ENCODE data around the gene P2RX4.
A peak's percentile ranks its signal among the peaks of the same experiment; 100 is the strongest.

P2RX4 gene

DNA sequence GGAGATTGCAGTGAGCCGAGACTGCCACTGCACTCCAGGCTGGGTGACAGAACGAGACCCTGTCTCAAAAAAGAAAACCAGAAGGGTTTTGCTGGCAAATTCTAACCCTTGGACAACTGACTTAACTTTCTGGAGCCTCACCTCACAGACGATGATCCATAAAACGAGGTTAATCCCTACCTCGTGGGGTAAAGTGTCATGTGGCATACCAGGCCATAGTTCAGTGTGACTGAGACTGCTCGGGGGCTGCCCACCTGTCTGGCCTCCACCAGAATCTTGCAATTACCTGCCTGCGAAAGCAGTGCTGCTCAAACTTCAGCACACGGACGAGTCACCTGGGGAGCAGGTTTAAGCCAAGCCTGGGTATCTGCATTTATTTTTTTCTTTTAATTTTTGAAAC, 26.8 kb downstream of the P2RX4 start:
- no peak for DNase-seq (ENCODE audit: low read depth)
- no peak overlapping the region for H3K4me3 ChIP-seq (ENCODE audit: low read length)
- no peaks in the 10 kb centered on the region for H3K27me3 ChIP-seq (replicated peaks; ENCODE audit: control insufficient read depth, insufficient read depth, low read length)
- peaks cover 14% of the 10 kb centered on the region for H3K4me1 ChIP-seq (ENCODE audit: control insufficient read depth, insufficient read depth, low read length)
- peaks cover 43% of the 10 kb centered on the region for H3K36me3 ChIP-seq (ENCODE audit: control insufficient read depth, insufficient read depth, low read length, severe bottlenecking)
- no peak overlapping the region for H3K9ac ChIP-seq (ENCODE audit: low read length)
- no peaks in the 10 kb centered on the region for H3K9me3 ChIP-seq (ENCODE audit: control insufficient read depth, low read length)

- no peak for DNase-seq (ENCODE audit: low read depth)
- no peaks in the 10 kb centered on the region for H3K9me3 ChIP-seq (ENCODE audit: control insufficient read depth, low read length)
- no peak overlapping the region for H3K9ac ChIP-seq (ENCODE audit: low read length)
- H3K4me3 ChIP-seq (ENCODE audit: low read length): no peak overlapping the region
- H3K27me3 ChIP-seq (replicated peaks; ENCODE audit: control insufficient read depth, insufficient read depth, low read length): no peaks in the 10 kb centered on the region
- peaks cover 43% of the 10 kb centered on the region for H3K36me3 ChIP-seq (ENCODE audit: control insufficient read depth, insufficient read depth, low read length, severe bottlenecking)
- peaks cover 14% of the 10 kb centered on the region for H3K4me1 ChIP-seq (ENCODE audit: control insufficient read depth, insufficient read depth, low read length)
Observed at GRCh38 chr12:121237415-121237814, 27.5 kb downstream of the P2RX4 start.

- H3K4me1 ChIP-seq (ENCODE audit: control insufficient read depth, insufficient read depth, low read length): peaks cover 14% of the 10 kb centered on the region
- no peak overlapping the region for H3K9ac ChIP-seq (ENCODE audit: low read length)
- H3K4me3 ChIP-seq (ENCODE audit: low read length): no peak overlapping the region
- no peak for DNase-seq (ENCODE audit: low read depth)
- H3K27me3 ChIP-seq (replicated peaks; ENCODE audit: control insufficient read depth, insufficient read depth, low read length): no peaks in the 10 kb centered on the region
- H3K9me3 ChIP-seq (ENCODE audit: control insufficient read depth, low read length): no peaks in the 10 kb centered on the region
- H3K36me3 ChIP-seq (ENCODE audit: control insufficient read depth, insufficient read depth, low read length, severe bottlenecking): peaks cover 41% of the 10 kb centered on the region
Observed at GRCh38 chr12:121238086-121238485, 28.2 kb downstream of the P2RX4 start.

DNA sequence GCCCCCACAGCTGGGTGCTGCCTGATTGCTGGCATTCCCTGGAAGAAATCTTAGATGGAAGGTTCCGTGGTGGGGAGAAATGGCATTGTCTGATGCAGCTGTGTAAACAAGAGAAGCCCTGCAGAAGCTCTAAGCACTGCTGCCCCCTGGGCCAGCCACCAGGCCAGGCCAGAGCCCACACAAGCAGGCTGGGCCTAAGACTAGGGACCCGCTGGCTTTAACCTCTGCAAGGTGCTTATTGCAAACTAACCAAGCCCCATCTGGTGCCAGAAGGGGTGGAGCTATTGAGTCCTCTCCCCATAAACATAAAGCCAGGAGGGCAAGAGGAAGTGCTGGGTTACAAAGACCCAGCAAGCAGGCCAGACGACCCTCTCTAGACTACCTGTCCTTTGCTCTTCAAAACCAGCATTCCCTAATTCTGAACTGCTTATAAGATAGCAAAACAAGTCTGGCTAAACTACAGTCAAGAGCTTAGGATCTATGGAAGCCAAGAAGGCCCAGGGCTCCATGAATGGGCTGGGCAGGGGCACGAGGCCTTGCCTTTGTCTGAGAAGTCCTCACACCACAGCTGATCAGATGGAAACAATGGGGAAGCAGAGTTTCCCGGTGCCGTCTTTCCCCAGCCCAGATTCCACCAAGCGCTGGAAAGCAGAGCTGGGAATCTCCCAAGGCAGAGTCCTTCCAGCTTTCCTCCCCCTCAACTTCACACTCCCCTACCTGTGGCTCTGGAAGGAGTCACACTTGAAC, 28.8 kb downstream of the P2RX4 start:
- no peaks in the 10 kb centered on the region for H3K9me3 ChIP-seq (ENCODE audit: control insufficient read depth, low read length)
- H3K36me3 ChIP-seq (ENCODE audit: control insufficient read depth, insufficient read depth, low read length, severe bottlenecking): peaks cover 43% of the 10 kb centered on the region
- no peak overlapping the region for H3K4me3 ChIP-seq (ENCODE audit: low read length)
- H3K27me3 ChIP-seq (replicated peaks; ENCODE audit: control insufficient read depth, insufficient read depth, low read length): no peaks in the 10 kb centered on the region
- peaks cover 14% of the 10 kb centered on the region for H3K4me1 ChIP-seq (ENCODE audit: control insufficient read depth, insufficient read depth, low read length)
- DNase-seq (ENCODE audit: low read depth): no peak
- H3K9ac ChIP-seq (ENCODE audit: low read length): no peak overlapping the region

- Histone ChIP-seq H3K9me3 (ENCODE audit: control insufficient read depth, low read length) (no peaks in the 10 kb centered on the region), H3K36me3 (ENCODE audit: control insufficient read depth, insufficient read depth, low read length, severe bottlenecking) (peaks cover 50% of the 10 kb centered on the region), H3K9ac (ENCODE audit: low read length) (no peak overlapping the region), H3K4me3 (ENCODE audit: low read length) (no peak overlapping the region), H3K27me3 (replicated peaks; ENCODE audit: control insufficient read depth, insufficient read depth, low read length) (no peaks in the 10 kb centered on the region), H3K4me1 (ENCODE audit: control insufficient read depth, insufficient read depth, low read length) (peaks cover 14% of the 10 kb centered on the region)
- no peak for DNase-seq (ENCODE audit: low read depth)
Observed at GRCh38 chr12:121239351-121240061, 29.6 kb downstream of the P2RX4 start.

- Histone ChIP-seq H3K4me1 (ENCODE audit: control insufficient read depth, insufficient read depth, low read length) (peaks cover 14% of the 10 kb centered on the region), H3K27me3 (replicated peaks; ENCODE audit: control insufficient read depth, insufficient read depth, low read length) (no peaks in the 10 kb centered on the region), H3K4me3 (ENCODE audit: low read length) (no peak overlapping the region), H3K9ac (ENCODE audit: low read length) (no peak overlapping the region), H3K9me3 (ENCODE audit: control insufficient read depth, low read length) (no peaks in the 10 kb centered on the region), H3K36me3 (ENCODE audit: control insufficient read depth, insufficient read depth, low read length, severe bottlenecking) (peaks cover 56% of the 10 kb centered on the region)
- no peak for DNase-seq (ENCODE audit: low read depth)
Observed at GRCh38 chr12:121240062-121240420, 30.1 kb downstream of the P2RX4 start.

DNA sequence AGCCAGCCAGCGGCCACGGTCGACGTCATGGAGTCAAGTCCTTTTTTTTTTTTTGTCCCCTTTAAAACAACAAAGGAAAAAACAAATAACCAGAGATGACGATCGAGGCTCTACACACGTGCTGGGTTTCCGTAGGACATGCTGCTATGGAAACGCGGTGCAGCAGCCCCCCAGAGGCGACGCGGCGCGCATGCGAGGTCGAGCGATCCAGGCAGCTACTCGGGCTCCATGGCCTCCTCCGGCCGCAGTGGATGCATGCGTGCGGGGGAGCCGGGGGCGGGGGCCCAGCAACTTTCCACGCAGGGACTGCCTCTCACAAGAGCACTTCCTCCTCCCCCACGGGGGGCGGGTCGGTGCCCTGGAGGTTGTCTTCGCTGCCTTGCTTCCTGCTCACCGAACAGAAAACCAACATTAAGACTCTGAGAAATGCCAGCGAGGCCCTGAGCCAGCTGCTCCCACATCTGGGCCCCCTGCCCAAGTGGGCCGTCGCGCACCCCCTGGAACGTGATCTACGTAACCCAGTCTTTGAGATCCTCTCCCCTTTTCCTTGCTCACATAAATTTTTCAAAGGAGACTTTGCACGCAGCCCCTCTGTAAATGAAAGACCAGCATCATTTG, 30.7 kb downstream of the P2RX4 start:
- peak; percentile 31 for DNase-seq (ENCODE audit: low read depth)
- no peak overlapping the region for H3K9ac ChIP-seq (ENCODE audit: low read length)
- peaks cover 59% of the 10 kb centered on the region for H3K36me3 ChIP-seq (ENCODE audit: control insufficient read depth, insufficient read depth, low read length, severe bottlenecking)
- no peaks in the 10 kb centered on the region for H3K27me3 ChIP-seq (replicated peaks; ENCODE audit: control insufficient read depth, insufficient read depth, low read length)
- H3K9me3 ChIP-seq (ENCODE audit: control insufficient read depth, low read length): no peaks in the 10 kb centered on the region
- no peak overlapping the region for H3K4me3 ChIP-seq (ENCODE audit: low read length)
- peaks cover 14% of the 10 kb centered on the region for H3K4me1 ChIP-seq (ENCODE audit: control insufficient read depth, insufficient read depth, low read length)

GRCh38 chr12:121241156-121241970, 31.4 kb downstream of the P2RX4 start:
- H3K4me3 ChIP-seq (ENCODE audit: low read length): no peak overlapping the region
- H3K9me3 ChIP-seq (ENCODE audit: control insufficient read depth, low read length): no peaks in the 10 kb centered on the region
- no peak overlapping the region for H3K9ac ChIP-seq (ENCODE audit: low read length)
- H3K36me3 ChIP-seq (ENCODE audit: control insufficient read depth, insufficient read depth, low read length, severe bottlenecking): peaks cover 56% of the 10 kb centered on the region
- no peak for DNase-seq (ENCODE audit: low read depth)
- peaks cover 14% of the 10 kb centered on the region for H3K4me1 ChIP-seq (ENCODE audit: control insufficient read depth, insufficient read depth, low read length)
- H3K27me3 ChIP-seq (replicated peaks; ENCODE audit: control insufficient read depth, insufficient read depth, low read length): no peaks in the 10 kb centered on the region

DNA sequence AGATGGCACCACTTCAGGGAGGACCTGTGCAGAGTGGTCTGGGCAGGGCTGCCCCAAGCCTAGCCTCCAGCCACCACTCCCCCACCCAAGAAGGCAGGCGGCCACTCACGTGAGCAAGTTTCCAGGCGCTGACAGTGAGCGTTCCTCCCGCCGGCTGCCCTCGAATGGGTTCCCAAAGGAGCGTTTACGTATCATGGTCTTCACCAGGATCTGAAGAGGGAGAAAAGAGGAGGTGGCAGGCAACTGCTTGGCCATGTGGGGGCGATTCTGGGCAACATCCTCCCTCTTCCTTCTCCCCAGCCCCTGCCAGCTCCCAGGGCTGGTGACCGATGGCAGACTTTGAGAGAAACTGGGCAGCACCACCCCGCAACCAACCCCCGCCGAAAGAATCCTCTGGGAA, 35.1 kb downstream of the P2RX4 start:
- no peak for DNase-seq (ENCODE audit: low read depth)
- Histone ChIP-seq H3K4me3 (ENCODE audit: low read length) (no peak overlapping the region), H3K27me3 (replicated peaks; ENCODE audit: control insufficient read depth, insufficient read depth, low read length) (no peaks in the 10 kb centered on the region), H3K36me3 (ENCODE audit: control insufficient read depth, insufficient read depth, low read length, severe bottlenecking) (peaks cover 64% of the 10 kb centered on the region), H3K9ac (ENCODE audit: low read length) (no peak overlapping the region), H3K9me3 (ENCODE audit: control insufficient read depth, low read length) (no peaks in the 10 kb centered on the region), H3K4me1 (ENCODE audit: control insufficient read depth, insufficient read depth, low read length) (peaks cover 5% of the 10 kb centered on the region)

GRCh38 chr12:121245951-121246350, 36.0 kb downstream of the P2RX4 start:
- peaks cover 70% of the 10 kb centered on the region for H3K36me3 ChIP-seq (ENCODE audit: control insufficient read depth, insufficient read depth, low read length, severe bottlenecking)
- no peak overlapping the region for H3K4me3 ChIP-seq (ENCODE audit: low read length)
- DNase-seq (ENCODE audit: low read depth): no peak
- H3K9ac ChIP-seq (ENCODE audit: low read length): no peak overlapping the region
- H3K4me1 ChIP-seq (ENCODE audit: control insufficient read depth, insufficient read depth, low read length): no peaks in the 10 kb centered on the region
- no peaks in the 10 kb centered on the region for H3K27me3 ChIP-seq (replicated peaks; ENCODE audit: control insufficient read depth, insufficient read depth, low read length)
- no peaks in the 10 kb centered on the region for H3K9me3 ChIP-seq (ENCODE audit: control insufficient read depth, low read length)
